PC-9 (cell line): ENCODE measurements around the gene SEL1L3.

Experiments used
- CTCF ChIP-seq: fragments of 200-600 bp; sonication (generic); conservative IDR thresholded peaks from 2 replicates; pipeline ENCODE4 v1.6.1; 2017; ENCODE audit warnings: mixed run types, antibody characterized with exemption, mild to moderate bottlenecking, moderate library complexity
- EZH2 ChIP-seq: fragments of 200-600 bp; sonication (generic); IDR thresholded peaks from 2 replicates; pipeline ENCODE4 v1.8.0; 2017; ENCODE audit warnings: antibody characterized with exemption, low read depth

- no peak for TF ChIP-seq CTCF
- no peak for TF ChIP-seq EZH2
These were observed 109.5 kb downstream of the SEL1L3 start for GRCh38 chr4:25753239-25753638.
